Measurements from ENCODE around the gene ZNRF2. TPM values are rescaled to one million over a fixed set of nuclear protein-coding genes. Genes with fewer than 3 reads are reported as not detected.
A peak's percentile ranks its signal among the peaks of the same experiment; 100 is the strongest.

Gene ZNRF2
- total RNA-seq (10 to 100 TPM in 7 of 9 donors, 1 to 10 TPM in 2; 3.1 to 36.5 (median 18.9) TPM), polyA plus RNA-seq (1 to 10 TPM; 4.1 to 6.1 (median 4.5) TPM)
- long read RNA-seq, donor 1: 0 reads
- long read RNA-seq, donor 2: 0 reads
- long read RNA-seq, donor 3: 0 reads
- long read RNA-seq, donor 4: 0 reads
- long read RNA-seq, donor 5, transcript ZNRF2-201 (5 exons, 3,460 nt): major isoform, 50 of 53 reads
- long read RNA-seq, donor 5, partial matches to known transcripts: 0 of 53 reads
- long read RNA-seq, donor 5, other reads (novel, unspliced or antisense): 3 of 53 reads
- long read RNA-seq, donor 6: 0 reads
- long read RNA-seq, donor 7, partial matches to known transcripts: 0 of 2 reads
- long read RNA-seq, donor 7, other reads (novel, unspliced or antisense): 0 of 2 reads
- long read RNA-seq, donor 8, partial matches to known transcripts: 7 of 7 reads
- long read RNA-seq, donor 8, other reads (novel, unspliced or antisense): 0 of 7 reads
- long read RNA-seq, donor 9: 0 reads
- long read RNA-seq, donor 10, partial matches to known transcripts: 0 of 1 reads
- long read RNA-seq, donor 10, other reads (novel, unspliced or antisense): 0 of 1 reads

- TF ChIP-seq CTCF (IDR thresholded peaks at IDR 0.05) (peak in 5 of 6 experiments; percentile 28 to 53 (median 47)), POLR2A (IDR thresholded peaks at IDR 0.05) (peak; percentile 54 to 76)
- Histone ChIP-seq H3K4me1 (replicated peaks in 1 of 2) (peaks cover 9 to 25% of the 10 kb centered on the region in 2 donors), H3K36me3 (replicated peaks in 1 of 2) (no peaks in the 10 kb centered on the region), H3K27me3 (no peaks in the 10 kb centered on the region), H3K9me3 (replicated peaks in 1 of 3) (no peaks in the 10 kb centered on the region), H3K4me3 (peak within 1 kb of the TSS; percentile 46 to 95 (median 65)), H3K27ac (peak within 1 kb of the TSS; percentile 91 to 100 (median 98))
- 0 to 1% (median 0%) methylated on average over 12 to 96 of the region's 96 CpGs for WGBS, 4 donors
- DNase-seq: peak; percentile 99 to 100 (median 100)
- intact Hi-C loops (cut with DNase I): no loop called here
Measured at GRCh38 chr7:30284298-30285066, at the start of gene ZNRF2. ZNRF2 (plus strand) TSS chr7:30284597; CDS start chr7:30285358, 761 bp downstream.

DNA sequence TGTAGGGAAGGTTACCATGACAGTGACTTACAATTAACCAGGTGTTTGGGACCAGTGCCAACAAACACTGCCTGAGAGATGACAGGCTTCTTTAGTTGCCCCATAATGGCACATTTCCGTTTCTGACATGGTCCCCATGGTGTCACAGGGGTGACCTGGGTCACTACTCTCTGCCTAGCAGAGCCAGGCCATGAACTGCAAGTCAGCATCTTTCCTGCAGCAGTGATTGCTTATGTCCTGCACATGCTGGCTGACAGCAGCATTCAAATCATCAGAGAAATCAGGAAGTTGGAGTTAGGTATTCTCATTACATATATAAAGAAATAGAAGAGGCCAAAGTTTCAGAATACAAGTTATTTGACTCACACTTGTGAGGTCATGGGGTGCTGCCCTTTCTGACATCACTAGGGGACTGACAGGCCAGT lies 47.1 kb upstream of the ZNRF2 start:
- Histone ChIP-seq H3K27me3 (no peaks in the 10 kb centered on the region), H3K27ac (no peak overlapping the region), H3K4me1 (replicated peaks in 1 of 2) (no peaks in the 10 kb centered on the region), H3K9me3 (replicated peaks in 1 of 3) (no peaks in the 10 kb centered on the region), H3K36me3 (replicated peaks in 1 of 2) (no peaks in the 10 kb centered on the region), H3K4me3 (no peak overlapping the region)
- 48 to 70% (median 55%) methylated on average over 1 of the region's 1 CpG for WGBS, 4 donors
- peak in 4 of 7 donors; percentile 23 to 62 (median 42) for DNase-seq
- intact Hi-C loops (cut with DNase I): no loop called here
- TF ChIP-seq CTCF (IDR thresholded peaks at IDR 0.05) (no peak), POLR2A (IDR thresholded peaks at IDR 0.05) (no peak)

GRCh38 chr7:30238721-30239441 lies 45.5 kb upstream of the ZNRF2 start:
- no peak overlapping the region for H3K27ac ChIP-seq
- intact Hi-C loops (cut with DNase I): no loop called here
- DNase-seq: peak; percentile 43 to 86 (median 79)

More at GRCh38 chr7:30238721-30239441, 45.5 kb upstream of the ZNRF2 start:
- Histone ChIP-seq H3K4me1 (replicated peaks in 1 of 2) (no peaks in the 10 kb centered on the region), H3K36me3 (replicated peaks in 1 of 2) (no peaks in the 10 kb centered on the region), H3K9me3 (replicated peaks in 1 of 3) (no peaks in the 10 kb centered on the region), H3K4me3 (no peak overlapping the region), H3K27me3 (no peaks in the 10 kb centered on the region)
- TF ChIP-seq CTCF (IDR thresholded peaks at IDR 0.05) (no peak), POLR2A (IDR thresholded peaks at IDR 0.05) (no peak)

Measured in adrenal gland (tissue), 19 donors.